Esophagus muscularis mucosa (tissue), 4 donors: Measurements from ENCODE around the gene PDK4.

Source experiments
- EP300 ChIP-seq: sonication (generic); formaldehyde crosslinking; IDR thresholded peaks from one replicate; pipeline ENCODE4 v1.6.1; 2017; ENCODE audit warnings: antibody characterized with exemption
- POLR2A ChIP-seq: fragments of 450-650 bp; IDR thresholded peaks from one replicate; pipeline ENCODE4 v1.6.1; 2017; ENCODE audit warnings: antibody characterized with exemption, moderate library complexity, mild to moderate bottlenecking, low read depth
- POLR2AphosphoS5 ChIP-seq, 2 donors: sonication (generic); formaldehyde crosslinking; IDR thresholded peaks; one replicate each; pipeline ENCODE4 v1.6.1; 2017; ENCODE audit warnings: antibody characterized with exemption in 2 of 2
- TF ChIP-seq, protein P1 (sequence below), 3 experiments: fragments of 200-600 bp in 2 of 3; fragments of 450-650 bp in 1 of 3; sonication (generic) in 2 of 3; IDR thresholded peaks; one replicate each; pipeline ENCODE4 v1.5.1; 2017 to 2019; ENCODE audit warnings: antibody characterized with exemption in 3 of 3, mild to moderate bottlenecking in 2 of 3, moderate library complexity in 1 of 3

DNA sequence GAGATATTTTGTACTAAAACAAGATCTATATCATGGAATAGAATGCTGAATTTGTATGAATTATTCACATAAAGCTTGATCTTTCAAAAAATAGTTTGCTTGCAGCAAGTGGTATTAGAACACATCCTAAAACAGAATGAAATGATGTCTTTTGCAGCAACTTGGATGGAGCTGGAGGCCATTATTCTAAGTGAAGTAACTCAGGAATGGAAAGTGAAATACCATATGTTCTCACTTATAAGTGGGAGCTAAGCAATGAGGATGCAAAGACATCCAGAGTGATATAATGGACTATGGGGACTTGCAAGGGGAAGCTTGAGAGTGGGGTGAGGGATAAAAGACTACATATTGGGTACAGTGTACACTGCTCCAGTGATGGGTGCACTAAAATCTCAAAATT is 56.9 kb downstream of the PDK4 start:
- TF ChIP-seq, protein P1, sequence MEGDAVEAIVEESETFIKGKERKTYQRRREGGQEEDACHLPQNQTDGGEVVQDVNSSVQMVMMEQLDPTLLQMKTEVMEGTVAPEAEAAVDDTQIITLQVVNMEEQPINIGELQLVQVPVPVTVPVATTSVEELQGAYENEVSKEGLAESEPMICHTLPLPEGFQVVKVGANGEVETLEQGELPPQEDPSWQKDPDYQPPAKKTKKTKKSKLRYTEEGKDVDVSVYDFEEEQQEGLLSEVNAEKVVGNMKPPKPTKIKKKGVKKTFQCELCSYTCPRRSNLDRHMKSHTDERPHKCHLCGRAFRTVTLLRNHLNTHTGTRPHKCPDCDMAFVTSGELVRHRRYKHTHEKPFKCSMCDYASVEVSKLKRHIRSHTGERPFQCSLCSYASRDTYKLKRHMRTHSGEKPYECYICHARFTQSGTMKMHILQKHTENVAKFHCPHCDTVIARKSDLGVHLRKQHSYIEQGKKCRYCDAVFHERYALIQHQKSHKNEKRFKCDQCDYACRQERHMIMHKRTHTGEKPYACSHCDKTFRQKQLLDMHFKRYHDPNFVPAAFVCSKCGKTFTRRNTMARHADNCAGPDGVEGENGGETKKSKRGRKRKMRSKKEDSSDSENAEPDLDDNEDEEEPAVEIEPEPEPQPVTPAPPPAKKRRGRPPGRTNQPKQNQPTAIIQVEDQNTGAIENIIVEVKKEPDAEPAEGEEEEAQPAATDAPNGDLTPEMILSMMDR (IDR thresholded peaks at IDR 0.05): no peak
- no peak for TF ChIP-seq POLR2A
- TF ChIP-seq EP300: no peak
- no peak for TF ChIP-seq POLR2AphosphoS5 (IDR thresholded peaks at IDR 0.05)
